D341Med (cell line): Measurements from ENCODE around the gene ULBP1.
"Not testable (repeated sequence)": the region's sequence is repeated elsewhere in the genome, so short reads cannot be mapped to it uniquely, and the experiment has no call there.

Experiments
- DNase-seq: peaks from one replicate; pipeline ENCODE4 v3.0.0; 2012; ENCODE audit warnings: low spot score

Gene ULBP1, protein sequence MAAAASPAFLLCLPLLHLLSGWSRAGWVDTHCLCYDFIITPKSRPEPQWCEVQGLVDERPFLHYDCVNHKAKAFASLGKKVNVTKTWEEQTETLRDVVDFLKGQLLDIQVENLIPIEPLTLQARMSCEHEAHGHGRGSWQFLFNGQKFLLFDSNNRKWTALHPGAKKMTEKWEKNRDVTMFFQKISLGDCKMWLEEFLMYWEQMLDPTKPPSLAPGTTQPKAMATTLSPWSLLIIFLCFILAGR

DNA sequence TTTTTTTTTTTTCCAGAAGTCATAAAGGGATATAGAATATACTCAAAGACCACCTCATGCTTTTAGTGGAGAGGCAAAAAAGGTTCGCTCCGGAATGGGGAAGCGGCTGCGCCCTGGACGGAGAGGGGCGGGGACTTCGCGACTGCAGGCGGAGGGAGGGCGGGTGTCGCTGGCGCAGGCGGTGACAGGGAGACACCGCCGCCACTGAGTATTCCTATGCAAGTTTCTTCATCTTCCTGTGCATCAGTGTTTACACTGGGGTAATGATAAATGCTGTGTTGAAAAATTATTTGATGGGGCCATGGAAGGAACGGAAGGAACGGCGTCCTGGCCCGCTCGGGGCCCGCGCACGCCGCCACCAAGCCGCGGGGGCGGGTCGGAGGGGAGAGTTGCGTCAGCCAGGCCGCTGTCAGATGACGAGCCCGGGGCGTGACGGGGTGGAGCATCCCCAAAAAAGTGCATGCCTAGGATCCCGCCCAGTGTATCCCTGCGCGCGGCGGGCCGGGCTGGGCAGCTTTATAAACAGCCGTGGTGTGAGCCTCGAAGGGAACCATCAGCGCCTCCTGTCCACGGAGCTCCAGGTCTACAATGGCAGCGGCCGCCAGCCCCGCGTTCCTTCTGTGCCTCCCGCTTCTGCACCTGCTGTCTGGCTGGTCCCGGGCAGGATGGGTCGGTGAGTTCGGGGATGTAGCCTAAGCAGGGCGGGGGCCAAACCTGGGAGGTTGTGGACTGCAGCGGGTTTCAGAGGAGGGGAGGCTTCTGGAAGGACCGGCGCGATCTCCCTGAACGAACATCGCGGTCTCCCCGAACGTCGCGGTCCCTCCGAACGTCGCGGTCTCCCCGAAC is at the start of gene ULBP1:
Gene ULBP1 (plus strand): TSS at position 482 of the 846 bp plus-strand sequence. CDS start 107 bp downstream, at position 589.
- DNase-seq, result peak; percentile 86

- no peak for DNase-seq
Observed at GRCh38 chr6:149915970-149916865, 47.5 kb upstream of the ULBP1 start.

DNA sequence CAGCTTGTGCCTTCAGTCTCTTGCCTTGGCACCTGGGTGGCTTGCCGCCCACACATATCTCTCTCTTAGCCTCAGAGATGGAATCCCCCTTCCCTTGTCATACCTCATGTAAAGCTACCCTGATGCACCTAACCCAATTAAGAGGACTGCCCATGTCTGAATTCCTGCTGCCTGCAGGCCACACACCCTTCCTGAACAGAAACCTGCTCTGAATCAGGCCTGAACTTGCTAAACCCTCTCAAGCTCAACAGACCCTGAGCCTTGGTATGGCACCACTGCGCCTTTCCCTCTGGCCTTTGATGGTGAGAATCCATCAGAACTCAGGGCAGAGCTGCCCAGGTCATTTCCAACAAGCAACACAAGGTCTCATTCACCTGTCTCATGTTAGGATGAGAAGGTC is 46.1 kb upstream of the ULBP1 start:
- DNase-seq, result no peak

GRCh38 chr6:149918151-149918905 is 45.4 kb upstream of the ULBP1 start:
- no peak for DNase-seq

- DNase-seq, result not testable (repeated sequence)
Observed at GRCh38 chr6:149919126-149919833, 44.5 kb upstream of the ULBP1 start.

DNA sequence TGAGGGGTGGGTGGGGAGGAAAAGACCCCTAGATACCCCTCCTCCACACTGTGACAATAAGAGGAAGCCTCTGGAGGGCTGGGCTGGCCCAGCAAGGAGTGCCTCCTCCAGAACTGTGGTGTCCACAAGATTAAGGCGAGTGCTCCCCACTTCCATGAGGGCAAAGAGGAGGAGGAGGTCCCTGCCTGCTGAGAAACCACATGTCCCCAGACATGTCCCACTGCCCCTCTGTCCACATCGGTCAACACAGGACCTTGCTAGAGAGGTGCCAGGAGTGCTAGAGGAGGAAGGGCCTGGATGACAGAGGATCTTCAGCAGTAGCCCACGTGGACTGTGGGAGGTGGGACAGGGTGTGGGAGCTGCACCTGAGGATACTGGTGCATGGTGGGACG is 43.9 kb upstream of the ULBP1 start:
- no peak for DNase-seq

DNA sequence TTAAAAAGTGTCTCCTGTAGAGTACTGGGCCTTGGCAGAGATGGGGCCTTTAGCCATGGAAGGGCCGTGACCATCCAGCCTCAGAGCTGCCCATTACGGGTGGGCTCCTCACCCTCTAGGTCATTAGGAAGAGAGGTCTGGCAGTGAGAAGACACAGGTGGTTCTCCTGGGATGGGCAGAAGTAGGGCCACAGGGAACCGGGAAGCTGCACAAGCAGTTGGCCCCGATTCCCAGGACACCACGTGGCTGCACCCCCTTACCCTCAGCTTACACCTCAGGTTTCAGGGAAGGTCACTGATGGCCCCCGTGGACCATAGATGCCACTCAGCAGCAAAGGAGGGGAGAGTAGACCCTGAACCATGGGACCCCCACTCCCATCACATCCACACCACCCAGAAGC is 42.4 kb upstream of the ULBP1 start:
- no peak for DNase-seq

DNA sequence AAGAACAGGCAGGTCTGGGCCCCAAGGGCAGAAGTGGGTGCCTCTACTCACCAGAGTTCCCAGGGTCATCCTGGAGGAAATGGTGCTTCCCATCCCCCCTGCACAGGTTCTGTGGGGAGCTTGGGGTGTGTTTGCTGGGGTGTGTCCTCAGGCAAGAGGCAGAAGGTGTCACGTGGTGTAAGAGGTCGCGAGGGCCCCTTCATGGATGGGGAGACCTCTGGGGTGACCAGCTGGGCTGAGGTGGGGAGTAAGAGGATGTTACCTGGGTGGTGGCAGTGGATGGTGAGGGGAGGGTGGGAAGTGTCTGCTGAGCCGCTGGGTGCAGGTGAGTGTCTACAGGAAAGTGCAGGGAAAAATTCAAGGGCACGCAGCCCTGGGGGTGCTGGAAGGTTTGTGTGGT is 41.7 kb upstream of the ULBP1 start:
- DNase-seq, result not testable (repeated sequence)

DNA sequence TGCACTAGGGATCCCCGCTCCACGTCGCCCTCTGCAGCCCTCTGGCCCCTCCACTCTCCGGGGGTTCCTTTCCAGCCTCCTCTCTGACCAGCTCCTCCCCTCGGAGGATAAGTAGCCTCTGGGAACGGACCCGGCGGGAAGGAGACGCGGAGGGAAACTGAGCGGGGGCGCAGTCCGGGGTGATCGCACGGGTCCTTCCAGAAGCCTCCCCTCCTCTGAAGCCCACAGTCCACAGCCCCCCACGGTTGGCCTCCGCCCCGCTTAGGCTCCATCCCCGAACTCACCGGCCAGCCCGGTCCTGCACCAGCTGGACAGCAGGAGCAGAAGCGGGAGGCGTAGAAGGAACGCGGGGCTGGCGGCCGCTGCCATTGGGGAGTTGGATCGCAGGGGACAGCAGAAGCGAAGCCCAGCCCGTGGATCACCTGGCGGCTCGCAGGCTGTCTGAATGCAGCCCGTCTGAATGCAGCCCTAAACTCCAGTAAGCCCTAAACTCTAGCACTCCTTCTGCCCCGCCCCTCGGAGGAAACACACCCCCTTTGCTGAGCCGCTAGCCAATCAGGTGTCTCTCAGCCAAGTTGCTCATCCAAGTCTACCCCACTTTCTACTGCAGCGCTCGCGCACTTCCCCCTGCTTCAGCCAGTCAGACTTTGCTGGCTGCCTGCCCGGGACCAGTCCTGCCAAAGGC is 41.0 kb upstream of the ULBP1 start, which contains the start of gene RAET1G:
Gene RAET1G (minus strand): TSS at position 480 of the 685 bp plus-strand sequence. CDS start 111 bp downstream, at position 369.
- DNase-seq, result peak; percentile 73

- no peak for DNase-seq
Observed at GRCh38 chr6:149923327-149923986, 40.3 kb upstream of the ULBP1 start.

- DNase-seq, result no peak
Observed at GRCh38 chr6:149924206-149924932, 39.4 kb upstream of the ULBP1 start.

- no peak for DNase-seq
Observed at GRCh38 chr6:149924933-149925252, 38.9 kb upstream of the ULBP1 start.

- no peak for DNase-seq
Observed at GRCh38 chr6:149925253-149925973, 38.3 kb upstream of the ULBP1 start.

GRCh38 chr6:149925974-149926777 is 37.6 kb upstream of the ULBP1 start:
- DNase-seq, result peak; percentile 76

GRCh38 chr6:149927025-149927424 is 36.7 kb upstream of the ULBP1 start:
- DNase-seq, result not testable (repeated sequence)

DNA sequence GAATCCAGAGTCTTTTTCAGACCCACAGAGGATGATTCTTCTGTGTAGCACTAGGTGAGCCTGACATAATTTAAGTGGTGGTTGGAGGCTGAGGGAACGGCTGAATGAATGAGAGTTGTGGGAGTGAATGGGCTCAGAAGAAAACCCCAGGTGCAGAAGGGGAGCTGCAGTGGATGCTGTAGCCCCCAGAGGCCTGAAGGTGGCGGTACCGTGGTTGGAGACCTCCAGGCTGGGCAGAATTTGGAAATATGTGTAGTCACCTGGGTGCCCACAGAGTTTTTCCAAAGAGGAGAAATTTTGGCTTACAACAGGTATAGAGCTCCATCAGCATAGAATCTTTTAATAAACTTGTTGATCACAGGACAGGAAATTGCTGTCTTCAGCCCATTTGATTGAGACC is 34.3 kb upstream of the ULBP1 start:
- no peak for DNase-seq

GRCh38 chr6:149931501-149931900 is 32.2 kb upstream of the ULBP1 start:
- DNase-seq, result no peak

- no peak for DNase-seq
Observed at GRCh38 chr6:149933036-149933435, 30.7 kb upstream of the ULBP1 start.
